Prostate gland (tissue), 2 donors: Measurements from ENCODE around the gene ZHX3.

Experiments
- POLR2A ChIP-seq: fragments of 450-650 bp; IDR thresholded peaks from one replicate; pipeline ENCODE4 v1.6.1; 2016; ENCODE audit warnings: antibody characterized with exemption, mild to moderate bottlenecking
- POLR2AphosphoS5 ChIP-seq: sonication (generic); formaldehyde crosslinking; IDR thresholded peaks from one replicate; pipeline ENCODE4 v1.6.1; 2017; ENCODE audit warnings: antibody characterized with exemption
- TF ChIP-seq, protein P1 (sequence below), 4 experiments: fragments of 200-600 bp in 2 of 4; fragments of 450-650 bp in 2 of 4; sonication (generic) in 2 of 4; IDR thresholded peaks; 1 replicate in 3 of 4; 2 replicates in 1 of 4; pipeline ENCODE4 v1.5.1; 2016 to 2019; ENCODE audit warnings: antibody characterized with exemption in 4 of 4, mild to moderate bottlenecking in 2 of 4, moderate library complexity in 2 of 4

DNA sequence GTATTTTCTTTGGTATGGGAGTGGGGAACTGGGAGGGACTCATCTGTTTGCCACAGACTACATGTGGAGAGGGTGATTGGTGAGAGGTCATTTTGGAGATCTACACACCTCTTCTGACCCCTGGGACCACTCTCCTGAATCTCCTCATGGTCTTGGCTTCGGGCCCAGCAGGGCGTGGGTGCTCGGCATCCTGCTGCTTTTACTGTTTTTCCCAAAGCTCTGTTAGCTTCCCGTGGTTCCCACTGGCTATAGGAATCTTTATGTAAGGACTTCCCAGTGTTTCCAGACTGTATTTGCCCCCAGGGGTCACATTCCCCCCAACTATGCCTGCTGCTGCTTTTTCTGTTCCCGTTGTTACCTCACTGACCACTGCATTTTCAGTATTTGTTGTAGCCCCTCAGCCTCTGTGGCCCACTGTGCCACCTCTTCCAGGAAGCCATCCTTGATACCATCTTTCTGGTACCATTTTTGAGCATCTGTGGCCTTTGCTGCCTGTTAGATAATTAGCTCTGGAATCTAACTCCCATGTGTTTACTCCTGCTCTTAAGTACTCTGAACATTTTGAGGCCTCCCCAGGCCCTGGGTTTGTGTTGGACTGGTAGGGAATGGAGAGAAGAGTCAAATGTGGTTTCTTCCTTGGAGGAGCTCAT lies 165.3 kb downstream of the ZHX3 start:
- TF ChIP-seq POLR2AphosphoS5 (no peak), POLR2A (no peak)
- TF ChIP-seq, protein P1, sequence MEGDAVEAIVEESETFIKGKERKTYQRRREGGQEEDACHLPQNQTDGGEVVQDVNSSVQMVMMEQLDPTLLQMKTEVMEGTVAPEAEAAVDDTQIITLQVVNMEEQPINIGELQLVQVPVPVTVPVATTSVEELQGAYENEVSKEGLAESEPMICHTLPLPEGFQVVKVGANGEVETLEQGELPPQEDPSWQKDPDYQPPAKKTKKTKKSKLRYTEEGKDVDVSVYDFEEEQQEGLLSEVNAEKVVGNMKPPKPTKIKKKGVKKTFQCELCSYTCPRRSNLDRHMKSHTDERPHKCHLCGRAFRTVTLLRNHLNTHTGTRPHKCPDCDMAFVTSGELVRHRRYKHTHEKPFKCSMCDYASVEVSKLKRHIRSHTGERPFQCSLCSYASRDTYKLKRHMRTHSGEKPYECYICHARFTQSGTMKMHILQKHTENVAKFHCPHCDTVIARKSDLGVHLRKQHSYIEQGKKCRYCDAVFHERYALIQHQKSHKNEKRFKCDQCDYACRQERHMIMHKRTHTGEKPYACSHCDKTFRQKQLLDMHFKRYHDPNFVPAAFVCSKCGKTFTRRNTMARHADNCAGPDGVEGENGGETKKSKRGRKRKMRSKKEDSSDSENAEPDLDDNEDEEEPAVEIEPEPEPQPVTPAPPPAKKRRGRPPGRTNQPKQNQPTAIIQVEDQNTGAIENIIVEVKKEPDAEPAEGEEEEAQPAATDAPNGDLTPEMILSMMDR (IDR thresholded peaks at IDR 0.05) = no peak
